ENCODE results near the gene DAB2IP. TPM values are rescaled to one million over a fixed set of nuclear protein-coding genes. Genes with fewer than 3 reads are reported as not detected.

The DAB2IP gene
- total RNA-seq, 1 experiment from 2014 or later: 31.0 TPM

DNA sequence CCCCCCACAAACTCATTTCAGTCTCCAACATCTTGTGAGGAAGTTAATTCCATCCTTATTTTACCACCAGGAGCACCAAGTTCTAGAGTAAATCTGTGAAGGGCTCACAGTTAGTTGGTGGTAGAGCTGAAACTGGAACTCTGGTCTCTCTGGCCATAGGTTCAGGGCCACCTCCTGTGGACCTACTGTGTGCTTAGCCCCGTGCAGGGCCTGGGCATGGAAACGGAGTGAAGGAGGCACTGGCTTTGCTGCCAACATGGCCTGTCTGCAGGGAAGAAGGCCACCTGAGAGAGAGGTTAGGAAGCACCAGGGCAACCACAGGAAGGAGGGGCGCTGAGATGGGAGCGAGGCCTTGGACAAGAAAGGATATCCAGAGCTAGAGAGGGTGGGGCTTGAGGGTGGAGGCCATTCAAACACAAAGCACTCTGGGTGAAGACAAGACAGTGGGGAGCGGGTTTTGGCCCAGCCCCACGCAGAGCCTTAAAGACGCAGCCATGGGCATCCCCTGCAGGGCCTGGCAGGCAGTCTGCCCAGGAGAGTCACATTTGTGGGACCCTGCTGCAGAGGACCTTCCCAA lies 16.0 kb upstream of the DAB2IP start:
- no peak for DNase-seq (ENCODE audit: low read depth, low spot score)
- Histone ChIP-seq H3K27me3 (ENCODE audit: insufficient read depth, low read length) (no peaks in the 10 kb centered on the region), H3K4me1 (ENCODE audit: control insufficient read depth in 1 of 2, insufficient read depth in 2 of 2, low read length in 2 of 2) (peaks cover 16 to 25% of the 10 kb centered on the region in 2 experiments), H3K9ac (ENCODE audit: low read length) (no peak overlapping the region), H3K36me3 (ENCODE audit: control insufficient read depth in 1 of 2, insufficient read depth in 2 of 2, low read length in 2 of 2) (no peaks in the 10 kb centered on the region), H2AFZ (ENCODE audit: low read depth, low read length, poor library complexity, severe bottlenecking) (no peak overlapping the region), H3K9me2 (ENCODE audit: insufficient read depth) (no peaks in the 10 kb centered on the region), H3K79me2 (ENCODE audit: insufficient read depth, low read length) (no peaks in the 10 kb centered on the region; the same call in 1 of the 2 replicates), H3K4me2 (ENCODE audit: low read length) (no peak overlapping the region), H3K9me3 (ENCODE audit: control insufficient read depth in 1 of 2, insufficient read depth in 1 of 2, low read depth in 1 of 2, low read length in 2 of 2) (no peaks in the 10 kb centered on the region), H3K4me3 (replicated peaks in 1 of 2; ENCODE audit: low read depth in 1 of 2, low read length in 2 of 2) (no peak overlapping the region), H4K20me1 (ENCODE audit: insufficient read depth) (no peaks in the 10 kb centered on the region), H3K27ac (ENCODE audit: low read depth, low read length) (no peak overlapping the region)
- ChIA-PET RAD21 (ENCODE audit: low non-redundant PET in 1 of 2, low total read pairs in 2 of 2, uncharacterized antibody in 2 of 2, unreplicated experiment in 2 of 2) (no interaction called here), CTCF (interaction anchor here (0.7 to 1.7 kb wide), 4 partner anchors 31 to 226 kb away, joined by 3 to 5 read pairs (median 4); no protein-coding TSS in a partner anchor), POLR2A (no interaction called here)
- intact Hi-C loops (cut with micrococcal nuclease): loop anchor here (1.0 kb wide), 2 partner anchors 226 to 357 kb away; no protein-coding TSS in a partner anchor
- TF ChIP-seq, protein P1, sequence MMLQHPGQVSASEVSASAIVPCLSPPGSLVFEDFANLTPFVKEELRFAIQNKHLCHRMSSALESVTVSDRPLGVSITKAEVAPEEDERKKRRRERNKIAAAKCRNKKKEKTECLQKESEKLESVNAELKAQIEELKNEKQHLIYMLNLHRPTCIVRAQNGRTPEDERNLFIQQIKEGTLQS (IDR thresholded peaks at IDR 0.05): no peak
- TF ChIP-seq SP1 (IDR thresholded peaks at IDR 0.05; ENCODE audit: low read depth) (no peak), FOSL1 (IDR thresholded peaks at IDR 0.05; ENCODE audit: low read depth) (no peak), EGR1 (IDR thresholded peaks at IDR 0.05; ENCODE audit: low read depth) (no peak), POLR2AphosphoS5 (IDR thresholded peaks at IDR 0.05; ENCODE audit: low read depth, low read length) (no peak), JUND (IDR thresholded peaks at IDR 0.05) (no peak), EZH2 (IDR thresholded peaks at IDR 0.05) (no peak), SIN3A (IDR thresholded peaks at IDR 0.05; ENCODE audit: low read depth) (no peak)
- ATAC-seq: no peak
- BruUV-seq (replicated peaks): no TSS peak

DNA sequence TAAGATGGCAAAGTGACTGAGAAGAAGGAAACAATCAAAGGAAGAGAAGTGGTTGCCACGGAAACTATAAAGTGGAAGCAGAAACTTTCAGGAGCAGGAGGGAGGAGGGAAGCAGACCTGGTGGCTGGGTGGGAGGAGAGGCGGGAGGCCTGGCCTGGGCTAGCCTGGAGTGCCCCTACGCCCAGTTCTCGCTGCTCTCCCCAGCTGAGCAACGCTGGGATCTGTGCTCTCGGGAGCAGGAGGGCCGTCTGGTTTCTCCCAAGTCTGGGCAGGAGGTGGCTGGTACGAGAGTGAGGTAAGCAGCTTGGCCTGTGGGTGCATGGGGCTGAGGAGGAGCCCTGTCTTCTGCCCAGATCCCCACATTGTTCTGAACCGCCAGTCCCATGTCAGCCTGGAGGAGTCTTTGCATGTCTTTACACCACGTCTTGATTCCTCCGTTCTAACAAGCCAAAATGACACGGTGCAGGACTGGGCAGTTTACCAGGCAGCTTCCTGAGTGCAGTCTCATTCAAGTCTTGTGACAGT lies 15.0 kb upstream of the DAB2IP start:
- Histone ChIP-seq H3K79me2 (ENCODE audit: insufficient read depth, low read length) (no peaks in the 10 kb centered on the region; the same call in 1 of the 2 replicates), H2AFZ (ENCODE audit: low read depth, low read length, poor library complexity, severe bottlenecking) (no peak overlapping the region), H3K9me3 (ENCODE audit: control insufficient read depth in 1 of 2, insufficient read depth in 1 of 2, low read depth in 1 of 2, low read length in 2 of 2) (no peaks in the 10 kb centered on the region), H3K4me3 (replicated peaks in 1 of 2; ENCODE audit: low read depth in 1 of 2, low read length in 2 of 2) (no peak overlapping the region), H3K9me2 (ENCODE audit: insufficient read depth) (no peaks in the 10 kb centered on the region), H3K27me3 (ENCODE audit: insufficient read depth, low read length) (no peaks in the 10 kb centered on the region), H3K4me2 (ENCODE audit: low read length) (no peak overlapping the region), H3K4me1 (ENCODE audit: control insufficient read depth in 1 of 2, insufficient read depth in 2 of 2, low read length in 2 of 2) (peaks cover 16 to 25% of the 10 kb centered on the region in 2 experiments), H3K36me3 (ENCODE audit: control insufficient read depth in 1 of 2, insufficient read depth in 2 of 2, low read length in 2 of 2) (no peaks in the 10 kb centered on the region), H3K27ac (ENCODE audit: low read depth, low read length) (no peak overlapping the region), H4K20me1 (ENCODE audit: insufficient read depth) (no peaks in the 10 kb centered on the region), H3K9ac (ENCODE audit: low read length) (no peak overlapping the region)
- no peak for DNase-seq (ENCODE audit: low read depth, low spot score)
- ATAC-seq: no peak
- ChIA-PET CTCF (interaction anchor here (1.1 to 1.3 kb wide), 2 partner anchors 59 to 91 kb away, joined by 3 read pairs; no protein-coding TSS in a partner anchor), RAD21 (ENCODE audit: low non-redundant PET in 1 of 2, low total read pairs in 2 of 2, uncharacterized antibody in 2 of 2, unreplicated experiment in 2 of 2) (interaction anchor here in 1 of 2 experiments (0.5 kb wide), 1 partner anchor 362 kb away, joined by 4 read pairs; no protein-coding TSS in a partner anchor), POLR2A (no interaction called here)
- TF ChIP-seq SIN3A (IDR thresholded peaks at IDR 0.05; ENCODE audit: low read depth) (no peak), YY1 (IDR thresholded peaks at IDR 0.05; ENCODE audit: extremely low read depth, insufficient replicate concordance, low read depth, low read length) (no peak), JUND (IDR thresholded peaks at IDR 0.05) (no peak), RAD21 (IDR thresholded peaks at IDR 0.05; ENCODE audit: low read depth) (no peak), FOSL1 (IDR thresholded peaks at IDR 0.05; ENCODE audit: low read depth) (no peak), SRF (IDR thresholded peaks at IDR 0.05; ENCODE audit: low read depth) (no peak), ELF1 (IDR thresholded peaks at IDR 0.05; ENCODE audit: borderline replicate concordance, low read depth) (no peak), CBX3 (IDR thresholded peaks at IDR 0.05; ENCODE audit: low read depth) (no peak), EGR1 (IDR thresholded peaks at IDR 0.05; ENCODE audit: low read depth) (no peak), POLR2AphosphoS5 (IDR thresholded peaks at IDR 0.05; ENCODE audit: low read depth, low read length) (no peak), EZH2phosphoT487 (IDR thresholded peaks at IDR 0.05; ENCODE audit: borderline replicate concordance) (no peak), POLR2A (IDR thresholded peaks at IDR 0.05; ENCODE audit: borderline replicate concordance, extremely low read depth, insufficient read depth, insufficient read length) (no peak)
- TF ChIP-seq, protein P2, sequence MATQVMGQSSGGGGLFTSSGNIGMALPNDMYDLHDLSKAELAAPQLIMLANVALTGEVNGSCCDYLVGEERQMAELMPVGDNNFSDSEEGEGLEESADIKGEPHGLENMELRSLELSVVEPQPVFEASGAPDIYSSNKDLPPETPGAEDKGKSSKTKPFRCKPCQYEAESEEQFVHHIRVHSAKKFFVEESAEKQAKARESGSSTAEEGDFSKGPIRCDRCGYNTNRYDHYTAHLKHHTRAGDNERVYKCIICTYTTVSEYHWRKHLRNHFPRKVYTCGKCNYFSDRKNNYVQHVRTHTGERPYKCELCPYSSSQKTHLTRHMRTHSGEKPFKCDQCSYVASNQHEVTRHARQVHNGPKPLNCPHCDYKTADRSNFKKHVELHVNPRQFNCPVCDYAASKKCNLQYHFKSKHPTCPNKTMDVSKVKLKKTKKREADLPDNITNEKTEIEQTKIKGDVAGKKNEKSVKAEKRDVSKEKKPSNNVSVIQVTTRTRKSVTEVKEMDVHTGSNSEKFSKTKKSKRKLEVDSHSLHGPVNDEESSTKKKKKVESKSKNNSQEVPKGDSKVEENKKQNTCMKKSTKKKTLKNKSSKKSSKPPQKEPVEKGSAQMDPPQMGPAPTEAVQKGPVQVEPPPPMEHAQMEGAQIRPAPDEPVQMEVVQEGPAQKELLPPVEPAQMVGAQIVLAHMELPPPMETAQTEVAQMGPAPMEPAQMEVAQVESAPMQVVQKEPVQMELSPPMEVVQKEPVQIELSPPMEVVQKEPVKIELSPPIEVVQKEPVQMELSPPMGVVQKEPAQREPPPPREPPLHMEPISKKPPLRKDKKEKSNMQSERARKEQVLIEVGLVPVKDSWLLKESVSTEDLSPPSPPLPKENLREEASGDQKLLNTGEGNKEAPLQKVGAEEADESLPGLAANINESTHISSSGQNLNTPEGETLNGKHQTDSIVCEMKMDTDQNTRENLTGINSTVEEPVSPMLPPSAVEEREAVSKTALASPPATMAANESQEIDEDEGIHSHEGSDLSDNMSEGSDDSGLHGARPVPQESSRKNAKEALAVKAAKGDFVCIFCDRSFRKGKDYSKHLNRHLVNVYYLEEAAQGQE (IDR thresholded peaks at IDR 0.05; ENCODE audit: low read depth): no peak
- BruUV-seq (replicated peaks): no TSS peak
- intact Hi-C loops (cut with micrococcal nuclease): no loop called here

All from HCT116 (cell line).